Liver (tissue), 9 donors: ENCODE data around the gene ZDHHC22. TPM values are rescaled to one million over a fixed set of nuclear protein-coding genes. Genes with fewer than 3 reads are reported as not detected.

Experiments used
- DNase-seq: peaks from one replicate; pipeline ENCODE4 v3.0.0-alpha.2; 2017; ENCODE audit warnings: low spot score
- H3K27ac ChIP-seq, 2 donors: one replicate each; pipeline ENCODE4 v1.7.0; 2013; ENCODE audit warnings: inconsistent platforms in 2 of 2, low read length in 2 of 2, control low read depth in 1 of 2, low read depth in 1 of 2, mild to moderate bottlenecking in 1 of 2
- H3K27me3 ChIP-seq, 4 donors: one replicate each; pipeline versions ENCODE4 v1.6.1 to v1.7.0; 2013; ENCODE audit warnings: low read length in 3 of 4, inconsistent platforms in 1 of 4, mild to moderate bottlenecking in 1 of 4, moderate library complexity in 1 of 4; ENCODE audit not compliant: control insufficient read depth in 4 of 4, insufficient read depth in 4 of 4
- H3K36me3 ChIP-seq, 4 donors: one replicate each; pipeline versions ENCODE4 v1.6.1 to v1.7.0; 2013; ENCODE audit warnings: low read length in 3 of 4, mild to moderate bottlenecking in 3 of 4, low read depth in 1 of 4, moderate library complexity in 1 of 4; ENCODE audit not compliant: control insufficient read depth in 4 of 4, insufficient read depth in 3 of 4
- H3K4me1 ChIP-seq, 4 donors: one replicate each; pipeline versions ENCODE4 v1.6.1 to v1.7.0; 2013; ENCODE audit warnings: low read length in 3 of 4, mild to moderate bottlenecking in 3 of 4, moderate library complexity in 1 of 4; ENCODE audit not compliant: control insufficient read depth in 4 of 4, insufficient read depth in 4 of 4
- H3K4me3 ChIP-seq, 3 donors: one replicate each; pipeline versions ENCODE4 v1.6.1 to v1.7.0; 2013; ENCODE audit warnings: low read length in 3 of 3, control low read depth in 1 of 3, low read depth in 1 of 3, mild to moderate bottlenecking in 1 of 3
- H3K9ac ChIP-seq, 2 donors: one replicate each; pipeline ENCODE4 v1.7.0; 2013; ENCODE audit warnings: low read length in 2 of 2, mild to moderate bottlenecking in 2 of 2, moderate library complexity in 2 of 2, control low read depth in 1 of 2, low read depth in 1 of 2
- H3K9me3 ChIP-seq, 4 donors: one replicate each; pipeline versions ENCODE4 v1.6.1 to v1.7.0; 2013; ENCODE audit warnings: low read length in 3 of 4; ENCODE audit not compliant: control insufficient read depth in 4 of 4
- FOXA1 ChIP-seq: IDR thresholded peaks from 2 replicates; pipeline ENCODE4 v1.6.1; 2016; ENCODE audit warnings: antibody characterized with exemption
- FOXA2 ChIP-seq: IDR thresholded peaks from 2 replicates; pipeline ENCODE4 v1.6.1; 2016; ENCODE audit warnings: antibody characterized with exemption
- GABPA ChIP-seq, 2 donors: IDR thresholded peaks in 1 of 2; conservative IDR thresholded peaks in 1 of 2; 2 replicates each; pipeline ENCODE4 v1.6.1; 2016; ENCODE audit warnings: antibody characterized with exemption in 2 of 2, mild to moderate bottlenecking in 1 of 2, moderate library complexity in 1 of 2
- HNF4A ChIP-seq, 2 donors: conservative IDR thresholded peaks; 2 replicates each; pipeline ENCODE4 v1.6.1; 2016; ENCODE audit warnings: antibody characterized with exemption in 2 of 2, mild to moderate bottlenecking in 2 of 2
- HNF4G ChIP-seq: IDR thresholded peaks from 2 replicates; pipeline ENCODE4 v1.6.1; 2016; ENCODE audit warnings: antibody characterized with exemption
- JUND ChIP-seq, 2 donors: IDR thresholded peaks; 2 replicates each; pipeline ENCODE4 v1.6.1; 2016; ENCODE audit warnings: antibody characterized with exemption in 2 of 2
- NR2F2 ChIP-seq: IDR thresholded peaks from 2 replicates; pipeline ENCODE4 v1.6.1; 2016; ENCODE audit warnings: antibody characterized with exemption
- RAD21 ChIP-seq, 2 donors: IDR thresholded peaks; 2 replicates each; pipeline ENCODE4 v1.6.1; 2016; ENCODE audit warnings: antibody characterized with exemption in 2 of 2, mild to moderate bottlenecking in 2 of 2
- REST ChIP-seq: IDR thresholded peaks from 2 replicates; pipeline ENCODE4 v1.6.1; 2016; ENCODE audit warnings: antibody characterized with exemption, mild to moderate bottlenecking
- RXRA ChIP-seq, 2 donors: IDR thresholded peaks; 2 replicates each; pipeline ENCODE4 v1.6.1; 2017 to 2018; ENCODE audit warnings: antibody characterized with exemption in 2 of 2, mild to moderate bottlenecking in 1 of 2
- SP1 ChIP-seq: IDR thresholded peaks from 2 replicates; pipeline ENCODE4 v1.6.1; 2018; ENCODE audit warnings: antibody characterized with exemption, mild to moderate bottlenecking
- TAF1 ChIP-seq: conservative IDR thresholded peaks from 2 replicates; pipeline ENCODE4 v1.6.1; 2016; ENCODE audit warnings: antibody characterized with exemption, mild to moderate bottlenecking
- YY1 ChIP-seq: IDR thresholded peaks from 2 replicates; pipeline ENCODE4 v1.6.1; 2016; ENCODE audit warnings: antibody characterized with exemption, mild to moderate bottlenecking
- ZBTB33 ChIP-seq: IDR thresholded peaks from 2 replicates; pipeline ENCODE4 v1.6.1; 2016; ENCODE audit warnings: antibody characterized with exemption
- WGBS: extraction: QIAGEN DNeasy Blood & Tissue Kit; methylation state at CpG from one replicate; pipeline ENCODE4 v1.1.7; 2013; 5-methylcytosine and 5-hydroxymethylcytosine counted together
- polyA plus RNA-seq, 2 donors: library from polyadenylated mRNA; stranded (reverse) in 1 of 2; unstranded in 1 of 2; fragments of 200-250 nt in 1 of 2; fragments of >200 nt in 1 of 2; fragmentation: Nextera tagmentation in 1 of 2; extraction: Ambion mirVana in 1 of 2; gene quantifications; one replicate each; pipeline versions ENCODE4 v1.2.1 to v1.2.3, GENCODE V29; 2013 to 2015
- total RNA-seq, 2 donors: library from RNA; depleted of rRNA; stranded (reverse); fragments of >200 nt; gene quantifications; one replicate each; pipeline ENCODE4 v1.2.3, GENCODE V29; 2014
- TF ChIP-seq, protein P1 (sequence below): fragments of 150-350 bp; IDR thresholded peaks from 2 replicates; pipeline ENCODE4 v1.5.1; 2017; ENCODE audit warnings: improper control_type of control experiment, low read depth, low read length; ENCODE audit not compliant: missing input control
- TF ChIP-seq, protein P2 (sequence below): IDR thresholded peaks from 2 replicates; pipeline ENCODE4 v1.6.1; 2016; ENCODE audit warnings: antibody characterized with exemption
- donor health status: healthy.
- donor health status: healthy.
- donor health status: healthy.
- donor health status: healthy.
- donor health status: healthy.

The ZDHHC22 gene, protein sequence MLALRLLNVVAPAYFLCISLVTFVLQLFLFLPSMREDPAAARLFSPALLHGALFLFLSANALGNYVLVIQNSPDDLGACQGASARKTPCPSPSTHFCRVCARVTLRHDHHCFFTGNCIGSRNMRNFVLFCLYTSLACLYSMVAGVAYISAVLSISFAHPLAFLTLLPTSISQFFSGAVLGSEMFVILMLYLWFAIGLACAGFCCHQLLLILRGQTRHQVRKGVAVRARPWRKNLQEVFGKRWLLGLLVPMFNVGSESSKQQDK
- total RNA-seq (not detected), polyA plus RNA-seq (not detected)

- H3K27me3 ChIP-seq = peaks cover 5 to 15% (median 9%) of the 10 kb centered on the region in 4 donors
- H3K36me3 ChIP-seq = no peaks in the 10 kb centered on the region
- DNase-seq = no peak
- WGBS = 1% methylated on average over 77 of the region's 77 CpGs
- no peaks in the 10 kb centered on the region for H3K9me3 ChIP-seq
- H3K9ac ChIP-seq = no peak within 1 kb of the TSS
- H3K27ac ChIP-seq = no peak within 1 kb of the TSS
- peak within 1 kb of the TSS in 1 of 3 donors; percentile 30 for H3K4me3 ChIP-seq
- peaks cover 14 to 25% (median 17%) of the 10 kb centered on the region in 4 donors for H3K4me1 ChIP-seq
- TF ChIP-seq ZBTB33 (no peak), HNF4A (conservative IDR thresholded peaks at IDR 0.05) (no peak), TAF1 (no peak), GABPA (IDR thresholded peaks at IDR 0.05 in 1 of 2, conservative IDR thresholded peaks at IDR 0.05 in 1 of 2) (no peak), YY1 (no peak), NR2F2 (no peak)
- TF ChIP-seq, protein P1, sequence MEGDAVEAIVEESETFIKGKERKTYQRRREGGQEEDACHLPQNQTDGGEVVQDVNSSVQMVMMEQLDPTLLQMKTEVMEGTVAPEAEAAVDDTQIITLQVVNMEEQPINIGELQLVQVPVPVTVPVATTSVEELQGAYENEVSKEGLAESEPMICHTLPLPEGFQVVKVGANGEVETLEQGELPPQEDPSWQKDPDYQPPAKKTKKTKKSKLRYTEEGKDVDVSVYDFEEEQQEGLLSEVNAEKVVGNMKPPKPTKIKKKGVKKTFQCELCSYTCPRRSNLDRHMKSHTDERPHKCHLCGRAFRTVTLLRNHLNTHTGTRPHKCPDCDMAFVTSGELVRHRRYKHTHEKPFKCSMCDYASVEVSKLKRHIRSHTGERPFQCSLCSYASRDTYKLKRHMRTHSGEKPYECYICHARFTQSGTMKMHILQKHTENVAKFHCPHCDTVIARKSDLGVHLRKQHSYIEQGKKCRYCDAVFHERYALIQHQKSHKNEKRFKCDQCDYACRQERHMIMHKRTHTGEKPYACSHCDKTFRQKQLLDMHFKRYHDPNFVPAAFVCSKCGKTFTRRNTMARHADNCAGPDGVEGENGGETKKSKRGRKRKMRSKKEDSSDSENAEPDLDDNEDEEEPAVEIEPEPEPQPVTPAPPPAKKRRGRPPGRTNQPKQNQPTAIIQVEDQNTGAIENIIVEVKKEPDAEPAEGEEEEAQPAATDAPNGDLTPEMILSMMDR = peak; percentile 10
- TF ChIP-seq, protein P2, sequence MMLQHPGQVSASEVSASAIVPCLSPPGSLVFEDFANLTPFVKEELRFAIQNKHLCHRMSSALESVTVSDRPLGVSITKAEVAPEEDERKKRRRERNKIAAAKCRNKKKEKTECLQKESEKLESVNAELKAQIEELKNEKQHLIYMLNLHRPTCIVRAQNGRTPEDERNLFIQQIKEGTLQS = no peak
Observed at GRCh38 chr14:77141214-77142004, at the start of gene ZDHHC22. Gene ZDHHC22 (minus strand): TSS chr14:77141791. CDS start chr14:77139738, 2,053 bp downstream.

- no peak for DNase-seq
- no peaks in the 10 kb centered on the region for H3K4me1 ChIP-seq
- TF ChIP-seq TAF1 (no peak), GABPA (IDR thresholded peaks at IDR 0.05 in 1 of 2, conservative IDR thresholded peaks at IDR 0.05 in 1 of 2) (no peak), REST (no peak), JUND (IDR thresholded peaks at IDR 0.05) (no peak), SP1 (no peak), FOXA1 (no peak), HNF4G (no peak), ZBTB33 (no peak), RAD21 (IDR thresholded peaks at IDR 0.05) (no peak), FOXA2 (no peak), RXRA (IDR thresholded peaks at IDR 0.05) (no peak), HNF4A (conservative IDR thresholded peaks at IDR 0.05) (no peak)
- TF ChIP-seq, protein P2 = no peak
- TF ChIP-seq, protein P1 = no peak
- peaks cover 0 to 10% (median 0%) of the 10 kb centered on the region in 4 donors for H3K27me3 ChIP-seq
- H3K9ac ChIP-seq = no peak overlapping the region
- H3K4me3 ChIP-seq = no peak overlapping the region
- 67% methylated on average over 1 of the region's 1 CpG for WGBS
- no peaks in the 10 kb centered on the region for H3K9me3 ChIP-seq
- H3K36me3 ChIP-seq = no peaks in the 10 kb centered on the region
- no peak overlapping the region for H3K27ac ChIP-seq
Observed at GRCh38 chr14:77190977-77191376, 49.4 kb upstream of the ZDHHC22 start.
